Large intestine (tissue), 3 donors: ENCODE results near the gene MTA2. TPM values are rescaled to one million over a fixed set of nuclear protein-coding genes. Genes with fewer than 3 reads are reported as not detected.
A peak's percentile ranks its signal among the peaks of the same experiment; 100 is the strongest.
"Not testable (repeated sequence)": the region's sequence is repeated elsewhere in the genome, so short reads cannot be mapped to it uniquely, and the experiment has no call there.

Experiments used
- DNase-seq, 2 donors: peaks; one replicate each; pipeline versions ENCODE4 v3.0.0 to v3.0.0-alpha.2; 2013
- H3K27ac ChIP-seq: one replicate; pipeline ENCODE4 v1.5.1; 2013; ENCODE audit warnings: low read length
- H3K27me3 ChIP-seq: 2 replicates; pipeline ENCODE4 v1.6.1; 2013; ENCODE audit warnings: low read length; ENCODE audit not compliant: control insufficient read depth, insufficient read depth
- H3K36me3 ChIP-seq: 2 replicates; pipeline ENCODE4 v1.6.1; 2013; ENCODE audit warnings: low read length; ENCODE audit not compliant: control insufficient read depth, insufficient read depth
- H3K4me1 ChIP-seq: one replicate; pipeline ENCODE4 v1.6.1; 2013; ENCODE audit warnings: low read length; ENCODE audit not compliant: control insufficient read depth, insufficient read depth
- H3K4me3 ChIP-seq: one replicate; pipeline ENCODE4 v1.5.1; 2013; ENCODE audit warnings: low read length
- H3K9me3 ChIP-seq: one replicate; pipeline ENCODE4 v1.6.1; 2013; ENCODE audit warnings: mild to moderate bottlenecking, low read depth, low read length, moderate library complexity; ENCODE audit not compliant: control insufficient read depth
- WGBS: methylation state at CpG from one replicate; pipeline ENCODE4 v1.1.5; 2013; ENCODE audit warnings: low lambda C conversion rate; ENCODE audit not compliant: insufficient coverage; 5-methylcytosine and 5-hydroxymethylcytosine counted together
- polyA plus RNA-seq: library from polyadenylated mRNA; unstranded; fragments of 120-200 nt; gene quantifications from one replicate; pipeline ENCODE4 v1.2.1, GENCODE V29; 2013

MTA2 gene
- polyA plus RNA-seq, 1 donor: 51.6 TPM

DNA sequence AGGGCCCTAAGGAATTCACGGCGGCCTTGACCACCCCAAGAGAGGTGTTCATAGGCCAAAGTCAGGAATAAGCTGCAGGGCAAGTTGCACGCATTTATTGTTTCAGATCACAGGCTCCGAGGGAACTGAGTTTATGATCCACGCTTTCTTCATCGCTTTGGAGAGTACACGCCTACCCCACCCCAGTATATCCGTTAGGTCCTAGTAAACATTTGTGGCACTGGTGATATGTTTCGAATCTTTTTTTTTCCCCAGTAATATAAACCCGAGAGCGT lies 43.9 kb upstream of the MTA2 start:
- peaks cover 43% of the 10 kb centered on the region for H3K36me3 ChIP-seq
- H3K4me1 ChIP-seq: peaks cover 15% of the 10 kb centered on the region
- H3K27ac ChIP-seq: peak overlapping the region; percentile 94
- no CpG with 5 or more reads among the region's 11 CpGs for WGBS
- H3K27me3 ChIP-seq: no peaks in the 10 kb centered on the region
- H3K4me3 ChIP-seq: peak overlapping the region; percentile 94
- H3K9me3 ChIP-seq: peaks cover 3% of the 10 kb centered on the region
- no peak for DNase-seq

DNA sequence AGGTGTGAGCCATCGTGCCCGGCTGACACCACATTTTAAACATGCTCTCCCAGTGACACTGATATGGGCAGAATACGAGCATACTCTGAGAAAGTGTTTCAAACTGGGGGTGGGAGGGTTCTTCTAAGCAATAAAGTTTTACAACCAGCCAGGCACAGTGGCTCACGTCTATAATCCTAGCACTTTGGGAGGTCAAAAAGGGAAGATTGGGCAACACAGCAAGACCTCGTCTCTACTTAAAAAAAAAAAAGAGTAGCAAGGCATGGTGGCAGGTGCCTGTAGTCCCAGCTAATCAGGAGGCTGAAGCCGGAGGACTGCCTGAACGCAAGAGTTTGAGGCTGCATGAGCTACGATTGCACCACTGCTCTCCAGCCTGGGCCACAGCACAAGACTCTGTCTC lies 42.6 kb upstream of the MTA2 start:
- H3K4me3 ChIP-seq: no peak overlapping the region
- H3K9me3 ChIP-seq: peaks cover 3% of the 10 kb centered on the region
- WGBS: no CpG with 5 or more reads among the region's 8 CpGs
- peaks cover 42% of the 10 kb centered on the region for H3K36me3 ChIP-seq
- no peak overlapping the region for H3K27ac ChIP-seq
- no peaks in the 10 kb centered on the region for H3K27me3 ChIP-seq
- peaks cover 15% of the 10 kb centered on the region for H3K4me1 ChIP-seq
- no peak for DNase-seq

DNA sequence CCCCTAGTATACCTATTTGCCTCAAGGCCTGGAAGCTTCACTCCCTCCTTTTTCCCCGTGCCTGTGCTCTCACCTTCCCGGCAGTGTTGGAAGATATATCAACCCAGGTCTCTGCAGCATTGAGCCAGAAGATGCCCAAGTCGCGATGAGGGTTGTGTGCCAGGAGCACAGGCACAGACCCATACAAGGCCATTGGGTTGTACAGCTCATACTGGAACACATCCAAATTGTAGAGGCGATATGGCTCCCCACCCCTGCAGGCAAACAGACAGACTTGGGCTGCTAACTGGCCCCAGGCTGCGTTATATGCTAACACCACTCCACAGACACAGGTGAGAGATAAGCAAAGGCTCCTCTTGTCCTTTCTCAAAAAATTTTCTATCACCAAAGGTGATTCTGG lies 30.8 kb upstream of the MTA2 start:
- no peak for DNase-seq
- peaks cover 88% of the 10 kb centered on the region for H3K36me3 ChIP-seq
- H3K9me3 ChIP-seq: no peaks in the 10 kb centered on the region
- no peaks in the 10 kb centered on the region for H3K27me3 ChIP-seq
- WGBS: no CpG with 5 or more reads among the region's 6 CpGs
- H3K4me3 ChIP-seq: no peak overlapping the region
- H3K4me1 ChIP-seq: no peaks in the 10 kb centered on the region
- no peak overlapping the region for H3K27ac ChIP-seq

DNA sequence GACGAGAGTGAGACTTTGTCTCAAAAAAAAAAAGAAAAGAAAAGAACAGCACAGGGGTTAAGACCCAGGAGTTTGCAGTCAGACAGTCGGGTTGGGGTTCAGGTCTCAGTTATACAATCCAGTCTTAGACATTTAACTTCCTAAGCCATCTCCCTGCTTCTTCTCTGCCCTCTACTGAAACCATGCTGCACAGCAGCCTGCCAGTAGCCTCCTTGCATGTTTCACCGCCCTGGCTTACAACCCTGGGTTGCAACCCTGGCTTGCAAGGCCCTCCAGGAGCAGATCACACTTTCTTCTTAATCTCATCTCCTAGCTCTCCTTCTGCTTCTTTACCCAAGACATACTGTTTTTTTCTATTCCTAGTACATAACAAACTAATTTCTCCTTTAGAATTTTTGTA lies 26.0 kb upstream of the MTA2 start:
- WGBS: no CpG with 5 or more reads among the region's 3 CpGs
- Histone ChIP-seq H3K27me3 (no peaks in the 10 kb centered on the region), H3K36me3 (peaks cover 74% of the 10 kb centered on the region), H3K4me1 (no peaks in the 10 kb centered on the region), H3K27ac (no peak overlapping the region), H3K9me3 (no peaks in the 10 kb centered on the region), H3K4me3 (no peak overlapping the region)
- no peak for DNase-seq

DNA sequence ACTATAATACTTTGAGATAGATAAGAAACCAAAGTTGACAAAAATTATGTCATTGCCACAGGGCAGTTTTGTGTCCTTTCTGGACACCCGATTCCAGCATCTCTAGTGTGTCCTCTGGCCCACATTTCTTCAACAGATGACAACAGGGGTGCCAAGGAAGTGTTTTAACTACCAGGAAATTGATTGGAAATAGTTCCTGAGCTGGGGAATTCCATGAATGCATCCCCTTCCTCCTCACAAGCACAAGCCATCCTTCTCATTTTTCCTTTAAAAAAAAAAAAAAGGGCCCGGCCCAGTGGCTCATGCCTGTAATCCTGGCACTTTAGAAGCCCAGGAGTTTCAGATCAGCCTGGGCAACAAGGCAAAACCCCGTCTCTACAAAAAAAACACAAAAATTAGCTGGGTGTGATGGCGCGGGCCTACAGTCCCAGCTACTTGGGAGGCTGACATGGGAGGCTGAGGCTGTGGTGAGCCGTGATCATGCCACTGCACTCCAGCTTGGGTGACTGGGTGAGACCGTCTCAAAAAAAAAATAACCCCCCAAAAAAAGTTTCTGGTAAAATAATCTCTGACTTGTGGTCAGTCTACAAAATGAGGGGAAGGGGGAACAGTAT lies 20.9 kb upstream of the MTA2 start:
- peak overlapping the region; percentile 93 for H3K4me3 ChIP-seq
- peaks cover 10% of the 10 kb centered on the region for H3K4me1 ChIP-seq
- 80% methylated on average over 2 of the region's 7 CpGs for WGBS
- DNase-seq: no peak
- H3K9me3 ChIP-seq: no peaks in the 10 kb centered on the region
- H3K27me3 ChIP-seq: no peaks in the 10 kb centered on the region
- peak overlapping the region; percentile 82 for H3K27ac ChIP-seq
- peaks cover 25% of the 10 kb centered on the region for H3K36me3 ChIP-seq

DNA sequence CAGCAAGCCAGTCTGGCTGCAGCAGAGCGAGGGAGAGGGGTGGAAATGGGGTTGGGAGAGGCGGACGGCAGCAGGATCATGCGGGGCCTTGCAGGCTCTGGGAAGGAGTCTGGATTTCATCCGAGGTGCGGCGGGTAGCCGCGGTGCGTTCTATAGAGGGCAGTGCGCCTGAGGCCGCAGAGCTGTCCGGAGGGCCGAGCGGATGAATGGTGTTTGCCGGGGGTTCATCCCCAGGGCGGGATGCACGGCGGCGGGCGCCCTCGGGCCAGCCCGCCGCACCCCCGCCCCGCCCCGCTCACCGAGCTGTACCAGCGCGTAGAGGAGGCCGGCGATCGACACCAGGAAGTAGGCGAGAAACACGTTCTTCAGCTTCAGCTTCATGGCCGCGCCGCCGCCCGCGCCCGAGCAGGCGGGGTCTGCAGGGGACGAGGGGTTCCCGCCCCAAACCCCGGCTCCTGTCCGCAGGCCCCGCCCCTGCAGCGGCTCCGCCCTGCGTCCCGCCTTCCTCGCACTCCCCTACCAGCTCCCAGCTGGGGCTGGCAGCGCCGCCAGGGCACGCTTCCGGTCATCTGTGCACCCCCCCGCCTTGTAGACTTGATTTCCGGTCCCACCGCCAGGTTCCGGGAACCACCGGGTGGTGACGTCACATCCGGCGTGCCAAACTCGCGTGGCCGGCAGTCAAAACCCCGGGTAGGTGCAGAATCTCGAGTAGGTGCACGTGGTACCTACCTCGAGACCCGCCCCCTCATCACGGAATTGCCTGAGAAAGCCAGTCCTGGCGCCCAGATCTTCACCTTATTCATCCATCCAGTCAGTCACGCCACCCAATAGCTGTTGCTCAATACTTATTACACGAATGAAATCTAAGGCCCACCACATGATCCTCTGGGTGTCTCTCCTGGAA lies 20.2 kb upstream of the MTA2 start, which contains the start of gene B3GAT3:
Gene B3GAT3, minus strand, starts transcription at position 420 of the 904 bp plus-strand sequence. Its CDS starts 39 bp downstream, at position 381.
- Histone ChIP-seq H3K4me1 (peaks cover 10% of the 10 kb centered on the region), H3K27me3 (no peaks in the 10 kb centered on the region), H3K9me3 (no peaks in the 10 kb centered on the region), H3K4me3 (peak within 1 kb of the TSS; percentile 93), H3K36me3 (peaks cover 27% of the 10 kb centered on the region), H3K27ac (peak within 1 kb of the TSS; percentile 82)
- DNase-seq: peak; percentile 98
- no CpG with 5 or more reads among the region's 77 CpGs for WGBS

DNA sequence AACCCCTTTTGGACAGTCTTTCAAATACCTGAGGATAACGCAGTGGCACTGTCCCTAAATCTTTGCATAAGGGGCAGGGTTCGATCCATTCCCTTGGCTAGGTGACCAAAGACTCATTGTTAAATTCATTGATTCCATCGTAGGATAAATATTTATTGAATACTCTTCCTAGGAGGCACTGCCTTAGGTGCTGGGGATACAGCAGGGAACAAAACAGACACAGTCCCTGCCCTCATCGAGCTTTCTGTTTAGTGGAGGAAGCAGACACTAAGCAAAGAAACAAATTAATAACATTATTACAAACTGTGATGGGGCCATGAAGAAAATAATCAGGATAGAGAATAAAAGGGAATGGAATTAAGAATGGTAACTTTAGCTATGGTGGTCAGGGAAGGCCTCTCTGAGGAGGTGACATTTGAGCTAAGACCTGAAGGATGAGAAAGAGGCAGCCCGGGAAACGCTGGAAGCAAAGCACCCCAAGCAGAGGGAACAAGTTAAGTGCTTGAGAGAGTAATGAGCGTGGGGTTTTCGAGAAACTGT lies 19.4 kb upstream of the MTA2 start:
- H3K4me1 ChIP-seq: peaks cover 10% of the 10 kb centered on the region
- H3K27me3 ChIP-seq: no peaks in the 10 kb centered on the region
- H3K4me3 ChIP-seq: peak overlapping the region; percentile 93
- no peaks in the 10 kb centered on the region for H3K9me3 ChIP-seq
- H3K36me3 ChIP-seq: peaks cover 27% of the 10 kb centered on the region
- DNase-seq: no peak
- peak overlapping the region; percentile 82 for H3K27ac ChIP-seq
- WGBS: 0% methylated on average over 2 of the region's 8 CpGs

DNA sequence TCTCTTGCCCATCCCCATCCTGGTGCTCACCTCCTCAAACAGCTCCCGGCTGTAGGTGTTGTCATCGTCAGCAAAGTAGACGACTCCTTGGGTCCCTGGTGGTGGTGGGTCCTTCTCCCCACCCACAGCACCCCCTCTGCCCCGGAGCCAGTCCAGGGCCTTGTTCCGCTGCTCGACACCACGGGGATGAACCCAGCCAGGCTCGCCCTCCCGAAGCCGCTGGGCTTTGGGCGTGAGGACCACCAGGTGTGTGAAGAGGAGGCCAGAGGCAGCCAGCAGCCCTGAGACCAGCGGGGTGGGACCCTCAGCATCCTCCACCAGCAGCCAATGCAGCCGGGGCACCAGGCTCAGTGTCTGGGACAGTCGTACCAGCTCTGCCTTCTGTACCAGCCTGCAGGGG lies 15.3 kb upstream of the MTA2 start:
- H3K27ac ChIP-seq, H3K9me3 ChIP-seq, H3K27me3 ChIP-seq, H3K4me3 ChIP-seq, DNase-seq: not testable (repeated sequence)
- Histone ChIP-seq H3K36me3 (peaks cover 26% of the 10 kb centered on the region), H3K4me1 (peaks cover 39% of the 10 kb centered on the region)
- no CpG with 5 or more reads among the region's 14 CpGs for WGBS

DNA sequence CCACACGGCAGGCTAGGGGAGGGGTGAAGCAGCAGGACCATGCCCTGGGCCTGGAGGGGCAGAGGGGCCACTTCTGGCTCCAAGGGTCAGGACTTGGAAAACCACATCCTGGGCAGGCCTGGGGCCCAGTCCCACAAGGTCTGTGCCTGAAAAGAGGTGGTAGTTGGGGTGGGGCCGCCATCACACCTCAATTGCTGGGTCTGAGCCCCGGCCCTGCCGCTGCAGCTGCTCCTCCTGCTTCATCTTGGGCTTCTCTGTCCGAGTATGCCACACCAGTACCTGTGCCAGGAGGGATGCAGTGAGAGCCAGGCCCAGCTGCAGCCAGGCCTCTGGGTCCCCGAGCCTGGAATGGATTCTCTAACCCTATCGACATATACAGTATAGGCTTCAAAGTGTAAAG lies 13.9 kb upstream of the MTA2 start:
- Histone ChIP-seq H3K4me1 (peaks cover 45% of the 10 kb centered on the region), H3K27ac (no peak overlapping the region), H3K4me3 (no peak overlapping the region), H3K27me3 (no peaks in the 10 kb centered on the region), H3K36me3 (peaks cover 26% of the 10 kb centered on the region), H3K9me3 (no peaks in the 10 kb centered on the region)
- no peak for DNase-seq
- WGBS: no CpG with 5 or more reads among the region's 7 CpGs

DNA sequence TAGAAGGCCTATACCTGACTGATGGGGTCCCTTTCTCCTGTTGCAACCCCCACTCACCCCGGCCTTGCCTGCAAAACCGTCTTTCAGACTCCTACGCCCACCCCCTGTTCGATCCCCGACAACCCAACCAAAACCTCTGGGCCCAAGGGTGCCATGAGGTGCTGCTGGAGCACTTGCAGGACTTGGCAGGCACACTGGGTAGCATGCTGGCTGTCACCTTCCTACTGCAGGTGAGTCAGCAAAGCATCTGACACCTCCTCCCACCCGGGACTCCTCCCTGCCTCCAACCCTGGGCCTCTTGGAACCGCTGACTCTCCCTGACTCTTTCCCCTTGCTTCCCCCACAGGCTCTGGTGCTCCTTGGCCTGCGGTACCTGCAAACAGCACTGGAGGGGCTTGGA lies 12.6 kb upstream of the MTA2 start:
- H3K27ac ChIP-seq: peak overlapping the region; percentile 78
- peaks cover 40% of the 10 kb centered on the region for H3K4me1 ChIP-seq
- peaks cover 32% of the 10 kb centered on the region for H3K36me3 ChIP-seq
- no CpG with 5 or more reads among the region's 8 CpGs for WGBS
- no peaks in the 10 kb centered on the region for H3K9me3 ChIP-seq
- DNase-seq: peak; percentile 69 to 78
- H3K27me3 ChIP-seq: no peaks in the 10 kb centered on the region
- no peak overlapping the region for H3K4me3 ChIP-seq
